PFSK-1 (cell line): ENCODE measurements around the gene OR51S1.

Source experiments
- FOXP2 ChIP-seq: optimal IDR thresholded peaks from 2 replicates; pipeline ENCODE3; 2011; ENCODE audit warnings: borderline replicate concordance, control low read depth, inconsistent platforms; ENCODE audit not compliant: insufficient read depth; ENCODE audit errors: extremely low read length, extremely low read depth
- POLR2AphosphoS5 ChIP-seq: IDR thresholded peaks from 2 replicates; pipeline ENCODE4 v1.6.1; 2012; ENCODE audit warnings: low read depth, mild to moderate bottlenecking, control low read depth, low read length, moderate library complexity
- REST ChIP-seq, 2 experiments: IDR thresholded peaks; 2 replicates each; pipeline versions ENCODE4 v1.6.1 to v1.8.0; 2011 to 2012; ENCODE audit warnings: low read depth in 2 of 2, low read length in 2 of 2, control low read depth in 1 of 2, inconsistent platforms in 1 of 2, mild to moderate bottlenecking in 1 of 2, moderate library complexity in 1 of 2; ENCODE audit not compliant: insufficient read depth in 1 of 2
- SIN3A ChIP-seq: IDR thresholded peaks from 2 replicates; pipeline ENCODE4 v1.6.1; 2012; ENCODE audit warnings: mild to moderate bottlenecking, low read length, moderate library complexity, borderline replicate concordance; ENCODE audit not compliant: insufficient read depth
- TAF1 ChIP-seq: IDR thresholded peaks from 2 replicates; pipeline ENCODE4 v1.6.1; 2012; ENCODE audit warnings: low read length, control low read depth, borderline replicate concordance; ENCODE audit not compliant: insufficient read depth

- TF ChIP-seq FOXP2 (no peak), REST (IDR thresholded peaks at IDR 0.05; ENCODE audit: insufficient read depth in 1 of 2, low read depth in 2 of 2, low read length in 2 of 2) (no peak), POLR2AphosphoS5 (no peak), TAF1 (no peak), SIN3A (no peak)
Observed at GRCh38 chr11:4804280-4804679, 44.7 kb downstream of the OR51S1 start, which contains the start of gene OR52R1.
